NCI-H82 (cell line): ENCODE measurements around the gene PHF2.

ENCODE experiments used
- DNase-seq: peaks from one replicate; lab custom pipeline; 2025; lab: John Stamatoyannopoulos, UW

The PHF2 gene

DNA sequence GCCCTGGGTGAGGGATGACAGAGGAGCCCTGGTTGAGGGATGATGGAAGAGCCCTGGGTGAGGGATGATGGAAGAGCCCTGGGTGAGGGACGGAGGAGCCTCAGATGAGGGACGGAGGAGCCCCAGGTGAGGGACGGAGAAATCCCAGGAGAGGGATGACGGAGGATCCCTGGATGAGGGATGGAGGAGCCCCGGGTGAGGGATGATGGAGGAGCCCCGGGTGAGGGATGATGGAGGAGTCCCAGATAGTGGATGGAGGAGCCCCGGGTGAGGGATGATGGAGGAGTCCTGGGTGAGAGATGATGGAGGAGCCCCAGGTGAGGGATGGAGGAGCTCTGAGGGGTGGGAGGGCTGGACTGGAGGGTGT is 10.9 kb downstream of the PHF2 start:
- DNase-seq = no peak

- no peak for DNase-seq
Measured at GRCh38 chr9:93587651-93588347, 11.4 kb downstream of the PHF2 start.

DNA sequence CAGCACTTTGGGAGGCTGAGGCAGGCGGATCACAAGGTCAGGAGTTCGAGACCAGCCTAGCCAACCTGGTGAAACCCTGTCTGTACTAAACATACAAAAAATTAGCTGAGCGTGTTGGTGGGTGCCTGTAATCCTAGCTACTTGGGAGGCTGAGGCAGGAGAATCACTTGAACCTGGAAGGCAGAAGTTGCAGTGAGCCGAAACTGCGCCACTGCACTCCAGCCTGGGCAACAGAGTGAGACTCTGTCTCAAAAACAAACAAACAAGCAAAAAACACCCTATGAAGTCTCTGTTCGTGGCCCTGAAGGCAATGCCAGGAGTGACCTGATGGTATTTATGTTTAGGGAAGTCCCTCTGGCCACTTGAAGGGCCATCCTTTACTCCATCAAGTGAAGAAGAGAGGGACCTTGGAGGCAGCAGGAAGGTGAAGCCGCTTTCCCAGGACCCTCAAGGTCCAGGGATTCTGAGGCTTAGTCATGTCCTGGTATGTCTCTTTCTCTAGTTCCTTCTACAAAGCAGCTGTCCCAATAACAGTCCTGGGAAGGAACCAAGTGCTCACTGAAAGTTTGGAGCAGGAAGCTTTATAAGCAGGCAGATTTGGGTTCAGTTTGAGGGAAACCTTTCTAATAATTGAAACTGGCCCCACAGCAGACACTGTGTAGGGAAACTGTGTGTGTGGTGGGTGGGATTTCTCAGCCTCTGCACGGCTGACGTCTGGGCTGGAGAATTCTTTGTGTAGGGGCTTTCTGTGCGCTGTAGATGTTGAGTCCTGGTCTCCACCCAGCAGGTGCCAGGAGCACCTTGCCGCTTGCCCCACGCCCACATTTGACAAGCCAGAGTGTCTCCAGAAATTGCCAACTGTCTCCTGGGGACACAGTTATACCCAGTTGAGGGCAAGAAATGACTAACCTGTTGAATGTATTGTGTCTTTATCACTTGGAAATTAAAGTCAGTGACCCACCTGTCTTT is 12.5 kb downstream of the PHF2 start:
- no peak for DNase-seq

- DNase-seq = no peak
Measured at GRCh38 chr9:93589688-93590087, 13.3 kb downstream of the PHF2 start.

- no peak for DNase-seq
Measured at GRCh38 chr9:93590609-93591234, 14.3 kb downstream of the PHF2 start.

DNA sequence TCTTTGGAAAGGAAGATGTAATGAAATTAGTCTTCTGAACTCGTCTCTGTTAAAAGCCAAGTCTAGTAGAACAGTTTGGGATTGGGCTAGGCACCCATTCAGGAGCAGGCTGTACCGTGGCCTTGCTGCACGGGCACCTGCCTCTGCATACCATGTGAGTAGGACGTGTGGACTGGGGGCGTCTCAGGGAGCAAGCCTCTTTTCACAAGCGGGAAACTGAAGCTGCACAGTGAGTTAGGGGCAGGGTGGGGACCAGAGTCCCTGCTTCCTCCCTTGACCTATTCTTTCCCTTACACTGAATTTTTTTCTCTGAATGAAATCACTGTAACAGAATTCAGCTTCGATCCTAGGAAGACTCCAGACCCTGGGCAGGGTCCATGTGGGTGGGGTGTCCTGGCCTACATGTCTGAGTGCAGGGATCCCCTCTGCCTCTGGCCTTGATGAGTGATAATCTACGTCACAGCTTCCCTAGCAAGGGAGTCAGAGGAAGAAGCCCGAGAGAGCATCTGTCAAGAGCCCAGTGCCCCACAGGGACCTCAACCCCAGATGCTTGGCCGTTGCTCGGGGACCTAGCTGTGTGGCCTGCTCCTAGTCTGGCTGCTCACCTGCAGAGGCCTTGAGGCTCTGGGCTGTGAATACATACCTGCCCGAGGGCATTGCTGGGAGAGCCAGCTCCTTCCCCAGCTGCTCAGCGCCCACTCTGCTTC is 15.1 kb downstream of the PHF2 start:
- no peak for DNase-seq

GRCh38 chr9:93592008-93592642 is 15.7 kb downstream of the PHF2 start:
- no peak for DNase-seq

DNA sequence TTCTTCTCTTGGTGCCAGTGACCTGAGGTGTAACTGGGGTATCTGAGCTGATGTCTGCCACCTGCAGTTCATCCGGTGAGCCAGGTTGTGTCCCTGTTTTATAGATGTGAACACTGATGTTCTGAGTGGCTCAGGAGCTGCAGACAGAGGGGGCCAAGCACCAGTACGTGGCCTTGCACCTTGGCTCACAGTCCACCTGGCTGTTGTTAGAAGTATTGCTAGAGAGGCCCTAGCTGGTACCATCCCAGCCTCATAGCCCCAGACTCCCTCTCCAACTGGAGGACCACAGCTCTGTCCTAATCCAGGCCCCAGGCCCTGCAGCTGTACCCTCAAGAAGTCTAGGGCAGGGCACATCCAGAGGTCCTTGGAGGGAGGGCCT is 16.2 kb downstream of the PHF2 start:
- peak; percentile 35 for DNase-seq

- DNase-seq = no peak
Measured at GRCh38 chr9:93593144-93593658, 16.8 kb downstream of the PHF2 start.

- DNase-seq = no peak
Measured at GRCh38 chr9:93594041-93594756, 17.8 kb downstream of the PHF2 start.

GRCh38 chr9:93595461-93595860 is 19.1 kb downstream of the PHF2 start:
- no peak for DNase-seq

- DNase-seq = no peak
Measured at GRCh38 chr9:93595861-93596365, 19.5 kb downstream of the PHF2 start.

GRCh38 chr9:93596399-93596798 is 20.0 kb downstream of the PHF2 start:
- DNase-seq = no peak

- DNase-seq = no peak
Measured at GRCh38 chr9:93597142-93597706, 20.8 kb downstream of the PHF2 start.

DNA sequence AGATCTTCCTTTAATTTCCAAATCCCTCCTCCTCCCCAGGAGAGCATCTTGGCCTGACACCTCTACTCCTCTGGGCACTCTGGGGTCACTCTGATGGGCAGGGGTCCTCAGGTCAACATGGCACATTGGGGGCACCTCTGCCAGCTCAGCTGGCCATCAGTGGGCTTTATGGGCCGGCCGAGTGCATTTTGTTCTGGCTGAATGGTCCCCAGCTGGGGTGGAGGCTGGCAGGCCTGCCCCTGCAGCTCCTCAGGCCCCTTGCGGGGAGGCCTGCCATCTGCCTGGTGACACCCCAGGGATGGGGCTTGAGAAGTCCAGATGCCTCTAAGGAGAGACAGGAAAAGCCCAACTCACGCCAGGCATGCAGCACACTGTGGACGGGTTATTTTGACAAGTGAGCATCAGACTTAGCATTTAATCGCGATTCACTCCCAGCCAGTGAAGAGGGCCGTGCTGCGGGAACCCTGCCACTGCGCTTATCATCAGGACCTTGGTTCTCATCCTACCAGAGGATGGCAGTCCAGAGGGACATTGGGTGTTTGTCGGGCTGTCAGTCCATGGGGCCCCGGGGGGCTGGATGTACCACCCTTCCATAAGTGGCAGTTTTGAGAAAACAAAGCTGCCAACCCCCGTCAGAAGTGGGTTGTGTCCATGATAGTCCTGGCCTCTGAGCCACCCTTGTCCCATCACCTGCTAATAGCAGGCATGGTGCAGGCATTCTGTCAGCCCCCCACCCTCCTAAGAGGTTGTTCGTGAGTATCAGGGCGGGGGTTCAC is 21.7 kb downstream of the PHF2 start:
- DNase-seq = no peak

DNA sequence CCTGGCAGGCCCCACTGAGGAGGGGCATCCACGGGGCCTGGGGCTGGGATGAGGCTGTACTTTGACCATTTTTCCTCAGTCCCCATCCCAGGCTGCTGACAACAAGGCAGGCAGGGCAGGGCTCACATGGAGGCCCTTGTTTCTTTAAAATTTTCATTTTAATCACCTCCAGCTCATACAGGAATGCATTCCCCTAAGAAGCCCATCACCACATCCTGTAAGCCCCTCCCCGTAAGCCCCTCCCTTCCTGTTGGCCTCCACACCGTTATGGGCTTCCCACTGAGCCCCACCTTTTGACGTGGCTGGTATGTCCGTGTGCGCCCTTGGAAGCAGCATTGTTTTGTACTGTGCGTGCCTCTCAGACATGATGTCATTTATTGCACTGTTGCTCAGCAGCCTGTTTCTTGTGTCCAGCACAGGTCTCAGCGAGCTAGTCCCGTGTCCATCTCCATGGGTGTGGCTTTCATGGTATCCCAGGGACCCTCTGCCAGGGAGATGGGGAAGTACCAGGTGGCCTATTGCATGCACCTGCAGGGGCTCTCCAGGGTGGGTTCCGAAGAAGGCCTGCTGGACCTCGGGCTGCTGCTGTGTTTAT is 22.4 kb downstream of the PHF2 start:
- DNase-seq = no peak

DNA sequence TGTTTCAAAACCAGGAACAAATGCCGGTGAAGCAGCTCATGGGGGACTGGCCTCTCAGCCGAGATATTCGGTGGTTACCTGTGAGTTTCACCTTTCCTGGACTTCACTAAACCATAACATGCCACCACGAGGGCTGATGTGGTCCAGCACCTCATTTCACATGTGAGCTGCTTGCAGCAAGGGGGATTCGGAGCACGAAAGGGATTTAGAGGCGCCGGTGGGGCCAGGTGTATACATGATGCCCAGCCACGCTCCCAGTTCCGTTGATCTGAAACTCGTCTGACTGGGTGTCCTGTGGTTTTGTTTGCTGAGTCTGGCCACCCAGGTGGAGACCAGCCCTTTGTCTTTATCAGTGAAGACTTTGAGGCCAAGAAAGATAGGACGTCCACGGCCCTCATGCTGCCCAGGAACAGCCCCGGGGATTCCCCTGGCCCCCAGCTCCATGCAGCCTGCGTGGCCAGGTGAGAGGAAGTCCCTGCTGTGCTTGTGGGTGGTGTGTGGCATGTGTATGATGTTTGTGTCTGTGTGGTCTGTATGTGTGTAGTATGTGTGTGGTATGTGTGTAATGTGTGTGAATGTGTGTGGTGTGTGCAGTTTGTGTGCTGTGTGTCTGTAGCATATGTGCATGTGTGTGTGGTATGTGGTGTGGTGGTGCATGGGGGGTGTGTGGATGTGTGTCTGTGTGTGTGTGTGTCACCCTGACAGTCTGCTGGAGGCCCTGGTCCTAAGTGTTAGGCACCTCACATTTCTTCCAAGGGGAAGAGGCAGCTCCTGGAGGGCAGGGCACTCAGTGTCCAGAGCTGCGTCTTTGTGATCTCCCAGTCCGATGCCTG is 23.4 kb downstream of the PHF2 start:
- DNase-seq = no peak

GRCh38 chr9:93600504-93600903 is 24.1 kb downstream of the PHF2 start:
- peak; percentile 11 for DNase-seq
